ENCODE data around the gene ARMH4. TPM values are rescaled to one million over a fixed set of nuclear protein-coding genes. Genes with fewer than 3 reads are reported as not detected.

ARMH4 gene
- total and polyA plus RNA-seq, 7 donors = 0.17 to 3.2 (median 0.74) TPM

GRCh38 chr14:58078471-58078870, 73.5 kb downstream of the ARMH4 start:
- Histone ChIP-seq H3K36me3 (ENCODE audit: insufficient read depth in 1 of 2, low read depth in 1 of 2) (no peaks in the 10 kb centered on the region), H3K27ac (no peak overlapping the region), H3K4me1 (no peaks in the 10 kb centered on the region), H3K9me3 (no peaks in the 10 kb centered on the region), H3K4me3 (no peak overlapping the region), H3K27me3 (ENCODE audit: insufficient read depth in 3 of 3, low read length in 2 of 3) (no peaks in the 10 kb centered on the region)
- DNase-seq (no peak), ATAC-seq (no peak)
- no peak for TF ChIP-seq CTCF (IDR thresholded peaks at IDR 0.05)
- intact Hi-C loops (cut with DNase I) = no loop called here

GRCh38 chr14:58078068-58078467, 73.9 kb downstream of the ARMH4 start:
- Histone ChIP-seq H3K27me3 (ENCODE audit: insufficient read depth in 3 of 3, low read length in 2 of 3) (no peaks in the 10 kb centered on the region), H3K4me1 (no peaks in the 10 kb centered on the region), H3K9me3 (no peaks in the 10 kb centered on the region), H3K4me3 (no peak overlapping the region), H3K36me3 (ENCODE audit: insufficient read depth in 1 of 2, low read depth in 1 of 2) (no peaks in the 10 kb centered on the region), H3K27ac (no peak overlapping the region)
- TF ChIP-seq CTCF (IDR thresholded peaks at IDR 0.05) = no peak
- ATAC-seq (no peak), DNase-seq (no peak)
- intact Hi-C loops (cut with DNase I) = no loop called here

- Histone ChIP-seq H3K4me3 (no peak overlapping the region), H3K27ac (no peak overlapping the region), H3K9me3 (no peaks in the 10 kb centered on the region), H3K36me3 (ENCODE audit: insufficient read depth in 1 of 2, low read depth in 1 of 2) (no peaks in the 10 kb centered on the region), H3K4me1 (no peaks in the 10 kb centered on the region), H3K27me3 (ENCODE audit: insufficient read depth in 3 of 3, low read length in 2 of 3) (no peaks in the 10 kb centered on the region)
- DNase-seq = no peak
- ATAC-seq = no peak
- WGBS, 3 donors = 73 to 89% (median 85%) methylated on average over 1 of the region's 1 CpG
- TF ChIP-seq CTCF (IDR thresholded peaks at IDR 0.05) = no peak
- intact Hi-C loops (cut with DNase I) = no loop called here
Observed at GRCh38 chr14:58077621-58078020, 74.4 kb downstream of the ARMH4 start.

GRCh38 chr14:58073516-58073915, 78.5 kb downstream of the ARMH4 start:
- H3K4me1 ChIP-seq = no peaks in the 10 kb centered on the region
- no peaks in the 10 kb centered on the region for H3K36me3 ChIP-seq (ENCODE audit: insufficient read depth in 1 of 2, low read depth in 1 of 2)
- 59 to 65% (median 62%) methylated on average over 3 of the region's 3 CpGs for WGBS, 3 donors
- no peak overlapping the region for H3K27ac ChIP-seq
- no peak for TF ChIP-seq CTCF (IDR thresholded peaks at IDR 0.05)
- H3K9me3 ChIP-seq = no peaks in the 10 kb centered on the region
- H3K27me3 ChIP-seq (ENCODE audit: insufficient read depth in 3 of 3, low read length in 2 of 3) = no peaks in the 10 kb centered on the region
- ATAC-seq (no peak), DNase-seq (no peak)
- intact Hi-C loops (cut with DNase I) = loop anchor here (2.0 to 5.0 kb wide), 2 partner anchors 586 to 589 kb away; no protein-coding TSS in a partner anchor
- H3K4me3 ChIP-seq = no peak overlapping the region

GRCh38 chr14:58072288-58073071, 79.5 kb downstream of the ARMH4 start:
- WGBS, 3 donors = 30 to 33% (median 32%) methylated on average over 17 of the region's 17 CpGs
- no peaks in the 10 kb centered on the region for H3K9me3 ChIP-seq
- DNase-seq = peak in 1 of 2 donors; percentile 12

More at GRCh38 chr14:58072288-58073071, 79.5 kb downstream of the ARMH4 start:
- intact Hi-C loops (cut with DNase I) = loop anchor here (2.0 to 5.0 kb wide), 2 partner anchors 585 to 588 kb away; no protein-coding TSS in a partner anchor
- H3K4me3 ChIP-seq = no peak overlapping the region
- no peaks in the 10 kb centered on the region for H3K4me1 ChIP-seq
- TF ChIP-seq CTCF (IDR thresholded peaks at IDR 0.05) = peak; percentile 72
- no peaks in the 10 kb centered on the region for H3K36me3 ChIP-seq (ENCODE audit: insufficient read depth in 1 of 2, low read depth in 1 of 2)
- H3K27ac ChIP-seq = no peak overlapping the region
- peak in 3 of 4 donors; percentile 48 to 74 (median 64) for ATAC-seq
- no peaks in the 10 kb centered on the region for H3K27me3 ChIP-seq (ENCODE audit: insufficient read depth in 3 of 3, low read length in 2 of 3)

Data from psoas muscle (tissue), 8 donors.